Upper lobe of left lung (tissue), 6 donors: ENCODE measurements around the gene CD1B. TPM values are rescaled to one million over a fixed set of nuclear protein-coding genes. Genes with fewer than 3 reads are reported as not detected.
A peak's percentile ranks its signal among the peaks of the same experiment; 100 is the strongest.
"Not testable (repeated sequence)": the region's sequence is repeated elsewhere in the genome, so short reads cannot be mapped to it uniquely, and the experiment has no call there.

ENCODE experiments used
- ATAC-seq, 2 donors: fragments of 200-7000 bp; cut with Tn5 transposase; one replicate each; pipeline ENCODE4 v1.9.1; 2022; ENCODE audit warnings: mild to moderate bottlenecking in 2 of 2, moderate library complexity in 2 of 2; ENCODE audit not compliant: low FRiP score in 2 of 2
- DNase-seq, 2 donors: peaks; one replicate each; pipeline ENCODE4 v3.0.0-alpha.2; 2019 to 2020
- H3K27ac ChIP-seq, 4 donors: fragments of 200-600 bp; sonication (generic); one replicate each; pipeline ENCODE4 v1.5.1; 2016 to 2019
- H3K27me3 ChIP-seq, 4 donors: fragments of 200-600 bp; sonication (generic); one replicate each; pipeline ENCODE4 v1.5.1; 2017 to 2019
- H3K36me3 ChIP-seq, 4 donors: fragments of 200-600 bp; sonication (generic); one replicate each; pipeline ENCODE4 v1.5.1; 2016 to 2019
- H3K4me1 ChIP-seq, 4 donors: fragments of 200-600 bp; sonication (generic); one replicate each; pipeline ENCODE4 v1.5.1; 2018 to 2019
- H3K4me3 ChIP-seq, 4 donors: fragments of 200-600 bp; sonication (generic); one replicate each; pipeline ENCODE4 v1.5.1; 2017 to 2019; ENCODE audit warnings: mild to moderate bottlenecking in 2 of 4, moderate library complexity in 1 of 4
- H3K9me3 ChIP-seq, 4 donors: fragments of 200-600 bp; sonication (generic); one replicate each; pipeline ENCODE4 v1.5.1; 2018 to 2019
- EP300 ChIP-seq, 4 donors: sonication (generic); formaldehyde crosslinking; IDR thresholded peaks; one replicate each; pipeline ENCODE4 v1.5.1; 2017; ENCODE audit warnings: antibody characterized with exemption in 4 of 4, control low read depth in 2 of 4
- POLR2A ChIP-seq, 4 donors: fragments of 450-650 bp; IDR thresholded peaks; one replicate each; pipeline ENCODE4 v1.5.1; 2016 to 2017; ENCODE audit warnings: antibody characterized with exemption in 4 of 4, mild to moderate bottlenecking in 2 of 4
- POLR2AphosphoS5 ChIP-seq, 2 donors: sonication (generic); formaldehyde crosslinking; IDR thresholded peaks; one replicate each; pipeline ENCODE4 v1.5.1; 2017; ENCODE audit warnings: antibody characterized with exemption in 2 of 2
- WGBS, 2 donors: methylation state at CpG; one replicate each; pipeline ENCODE4 v1.1.5; 2017 to 2018; 5-methylcytosine and 5-hydroxymethylcytosine counted together
- total RNA-seq, 6 donors: library from RNA; depleted of rRNA in 4 of 6; stranded (reverse); fragments of >200 nt in 4 of 6; gene quantifications; one replicate each; pipeline versions ENCODE4 v1.1.0 to v1.2.1, GENCODE V29; 2016 to 2021
- TF ChIP-seq, protein P1 (sequence below), 6 experiments: fragments of 450-650 bp in 4 of 6; fragments of 200-600 bp in 2 of 6; sonication (generic) in 2 of 6; IDR thresholded peaks; one replicate each; pipeline ENCODE4 v1.5.1; 2016 to 2019; ENCODE audit warnings: antibody characterized with exemption in 6 of 6
- donor health status: DM: no; HTN: no; CAD: no; lungs with moderate emphysema.
- donor health status: DM: no; HTN: yes; CAD: no; lungs with severe emphysema.

CD1B gene
- total RNA-seq, result under 1 TPM in 2 of 6 donors, not detected in 4; 0.17 to 0.26 TPM

DNA sequence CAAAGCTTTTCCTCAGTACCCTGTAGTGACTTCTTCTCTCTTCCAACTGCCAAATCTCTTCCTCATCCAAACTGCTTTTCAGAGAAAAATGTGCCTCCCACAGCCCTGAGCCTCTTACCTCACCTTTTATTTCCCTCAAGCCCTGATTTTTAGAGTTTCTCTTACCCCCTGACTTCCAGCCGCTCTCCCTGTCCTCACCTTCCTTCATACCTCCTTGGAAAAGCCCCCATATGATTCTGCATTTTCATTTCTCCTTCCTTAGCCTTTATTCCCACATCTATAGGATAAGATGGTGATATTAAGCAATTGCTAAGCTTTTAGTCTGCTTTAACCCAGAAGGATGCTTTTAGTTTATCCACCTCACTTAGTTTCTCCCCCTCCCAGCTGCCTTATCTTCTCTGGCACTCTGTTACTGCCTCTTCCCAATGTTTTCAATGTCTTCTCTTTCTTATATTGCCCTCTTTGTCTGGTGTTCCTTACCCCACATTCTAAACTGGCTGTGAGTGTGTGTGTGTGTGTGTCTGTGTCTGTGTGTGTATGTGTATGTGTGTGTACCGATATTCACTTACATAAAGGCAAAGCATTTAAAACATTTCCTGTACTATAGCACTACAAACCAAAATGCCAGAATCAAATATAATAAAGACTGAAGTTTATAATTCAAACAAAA lies at the start of gene CD1B:
Gene CD1B (minus strand): TSS at position 51 of the 670 bp plus-strand sequence. CDS start 108 bp downstream, outside the sequence.
- no peak within 1 kb of the TSS for H3K4me3 ChIP-seq
- H3K9me3 ChIP-seq, result no peaks in the 10 kb centered on the region
- 80 to 83% methylated on average over 2 of the region's 2 CpGs for WGBS, 2 donors
- TF ChIP-seq POLR2A (IDR thresholded peaks at IDR 0.05) (no peak), POLR2AphosphoS5 (IDR thresholded peaks at IDR 0.05) (no peak), EP300 (IDR thresholded peaks at IDR 0.05) (no peak)
- TF ChIP-seq, protein P1, sequence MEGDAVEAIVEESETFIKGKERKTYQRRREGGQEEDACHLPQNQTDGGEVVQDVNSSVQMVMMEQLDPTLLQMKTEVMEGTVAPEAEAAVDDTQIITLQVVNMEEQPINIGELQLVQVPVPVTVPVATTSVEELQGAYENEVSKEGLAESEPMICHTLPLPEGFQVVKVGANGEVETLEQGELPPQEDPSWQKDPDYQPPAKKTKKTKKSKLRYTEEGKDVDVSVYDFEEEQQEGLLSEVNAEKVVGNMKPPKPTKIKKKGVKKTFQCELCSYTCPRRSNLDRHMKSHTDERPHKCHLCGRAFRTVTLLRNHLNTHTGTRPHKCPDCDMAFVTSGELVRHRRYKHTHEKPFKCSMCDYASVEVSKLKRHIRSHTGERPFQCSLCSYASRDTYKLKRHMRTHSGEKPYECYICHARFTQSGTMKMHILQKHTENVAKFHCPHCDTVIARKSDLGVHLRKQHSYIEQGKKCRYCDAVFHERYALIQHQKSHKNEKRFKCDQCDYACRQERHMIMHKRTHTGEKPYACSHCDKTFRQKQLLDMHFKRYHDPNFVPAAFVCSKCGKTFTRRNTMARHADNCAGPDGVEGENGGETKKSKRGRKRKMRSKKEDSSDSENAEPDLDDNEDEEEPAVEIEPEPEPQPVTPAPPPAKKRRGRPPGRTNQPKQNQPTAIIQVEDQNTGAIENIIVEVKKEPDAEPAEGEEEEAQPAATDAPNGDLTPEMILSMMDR (IDR thresholded peaks at IDR 0.05), result no peak
- no peak within 1 kb of the TSS for H3K27ac ChIP-seq
- H3K36me3 ChIP-seq, result no peaks in the 10 kb centered on the region
- H3K27me3 ChIP-seq, result no peaks in the 10 kb centered on the region
- H3K4me1 ChIP-seq, result no peaks in the 10 kb centered on the region
- ATAC-seq (no peak), DNase-seq (no peak)

DNA sequence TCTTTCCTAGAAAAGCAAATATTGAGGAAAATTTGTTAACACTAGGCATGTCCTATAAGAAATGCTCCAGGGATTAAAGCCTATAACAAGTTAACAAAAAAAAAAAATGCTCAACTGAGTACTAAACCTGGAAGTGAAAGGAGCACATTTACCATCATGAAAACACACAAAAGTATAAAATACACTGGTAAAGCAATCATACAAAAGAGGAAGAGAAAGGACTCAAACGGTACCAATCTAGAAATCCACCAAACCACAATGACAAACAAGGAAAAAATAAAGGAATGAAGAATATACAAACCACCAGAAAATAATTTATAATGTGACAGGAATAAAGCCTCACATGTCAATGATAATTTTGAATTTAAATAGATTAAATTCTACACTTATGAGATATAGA lies 43.5 kb upstream of the CD1B start:
- DNase-seq (no peak), ATAC-seq (no peak)
- Histone ChIP-seq H3K27ac (no peak overlapping the region), H3K4me3 (no peak overlapping the region), H3K27me3 (no peaks in the 10 kb centered on the region), H3K4me1 (no peaks in the 10 kb centered on the region), H3K9me3 (peaks cover 0 to 26% (median 2%) of the 10 kb centered on the region in 4 donors), H3K36me3 (no peaks in the 10 kb centered on the region)
- TF ChIP-seq, protein P1 (IDR thresholded peaks at IDR 0.05), result no peak
- TF ChIP-seq EP300 (IDR thresholded peaks at IDR 0.05) (no peak), POLR2AphosphoS5 (IDR thresholded peaks at IDR 0.05) (no peak), POLR2A (IDR thresholded peaks at IDR 0.05) (no peak)
- WGBS, 2 donors, result 55 to 61% methylated on average over 1 of the region's 1 CpG

DNA sequence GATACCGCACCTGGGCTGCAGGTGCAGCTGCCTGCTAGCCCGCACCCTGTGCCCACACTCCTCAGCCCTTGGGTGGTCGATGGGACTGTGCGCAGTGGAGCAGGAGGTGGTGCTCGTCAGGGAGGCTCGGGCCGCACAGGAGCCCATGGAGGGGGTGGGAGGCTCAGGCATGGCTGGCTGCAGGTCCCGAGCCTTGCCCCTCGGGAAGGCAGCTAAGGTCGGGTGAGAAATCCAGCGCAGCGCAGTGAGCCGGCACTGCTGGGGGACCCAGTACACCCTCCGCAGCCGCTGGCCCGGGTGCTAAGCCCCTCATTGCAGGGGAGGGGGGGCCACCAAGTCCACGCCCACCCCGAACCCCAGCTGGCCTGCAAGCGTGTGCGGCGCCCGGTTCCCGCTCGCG lies 42.8 kb upstream of the CD1B start:
- peaks cover 0 to 26% (median 2%) of the 10 kb centered on the region in 4 donors for H3K9me3 ChIP-seq
- DNase-seq, result peak in 1 of 2 donors; percentile 62
- not testable (repeated sequence) for H3K27ac ChIP-seq, H3K36me3 ChIP-seq, H3K27me3 ChIP-seq, H3K4me3 ChIP-seq, ATAC-seq, H3K4me1 ChIP-seq
- 94 to 100% methylated on average over 1 to 25 of the region's 25 CpGs for WGBS, 2 donors

DNA sequence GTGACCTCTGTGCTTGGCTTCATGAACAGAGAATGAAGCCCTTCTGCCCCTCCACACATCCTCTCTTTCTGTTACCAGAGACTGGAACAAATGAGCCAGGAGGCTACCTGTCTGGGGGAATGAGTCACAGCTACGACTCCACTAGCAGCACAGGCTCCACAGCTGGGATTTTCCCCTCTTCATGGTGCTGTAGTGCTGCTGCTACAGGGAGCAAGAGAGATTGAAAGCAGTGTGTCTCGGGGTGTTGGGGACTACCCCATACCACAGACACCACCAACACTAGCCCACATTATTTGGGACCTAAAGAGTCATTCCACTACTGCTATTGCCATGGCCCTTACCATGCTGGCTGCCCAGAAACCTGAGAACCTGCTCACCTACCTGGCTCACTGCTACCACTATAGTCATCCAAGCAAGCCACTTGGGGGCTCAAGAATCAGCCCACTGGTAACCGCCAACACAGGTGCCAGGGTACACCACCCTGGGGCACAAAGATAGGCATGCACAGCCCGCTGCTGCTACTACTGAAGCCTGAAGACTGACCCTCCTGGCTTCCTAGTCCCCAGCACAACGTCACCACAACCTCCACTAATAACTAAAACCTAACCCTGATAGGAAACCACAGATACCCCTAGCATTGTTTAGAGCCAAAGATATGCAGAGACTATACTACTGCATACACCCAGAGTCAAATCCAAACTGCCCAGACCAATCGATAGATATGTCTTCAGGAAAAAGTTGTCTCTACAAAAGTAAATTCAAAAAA lies 40.0 kb upstream of the CD1B start:
- no peak for ATAC-seq
- no peaks in the 10 kb centered on the region for H3K36me3 ChIP-seq
- H3K4me3 ChIP-seq, result no peak overlapping the region
- H3K4me1 ChIP-seq, result no peaks in the 10 kb centered on the region
- DNase-seq, result no peak
- no peaks in the 10 kb centered on the region for H3K27me3 ChIP-seq
- H3K27ac ChIP-seq, result no peak overlapping the region
- no peak for TF ChIP-seq POLR2AphosphoS5 (IDR thresholded peaks at IDR 0.05)
- no peak for TF ChIP-seq EP300 (IDR thresholded peaks at IDR 0.05)
- no peak for TF ChIP-seq POLR2A (IDR thresholded peaks at IDR 0.05)
- TF ChIP-seq, protein P1 (IDR thresholded peaks at IDR 0.05), result no peak
- 74 to 78% methylated on average over 4 to 6 of the region's 6 CpGs for WGBS, 2 donors
- H3K9me3 ChIP-seq, result peaks cover 0 to 26% (median 2%) of the 10 kb centered on the region in 4 donors

DNA sequence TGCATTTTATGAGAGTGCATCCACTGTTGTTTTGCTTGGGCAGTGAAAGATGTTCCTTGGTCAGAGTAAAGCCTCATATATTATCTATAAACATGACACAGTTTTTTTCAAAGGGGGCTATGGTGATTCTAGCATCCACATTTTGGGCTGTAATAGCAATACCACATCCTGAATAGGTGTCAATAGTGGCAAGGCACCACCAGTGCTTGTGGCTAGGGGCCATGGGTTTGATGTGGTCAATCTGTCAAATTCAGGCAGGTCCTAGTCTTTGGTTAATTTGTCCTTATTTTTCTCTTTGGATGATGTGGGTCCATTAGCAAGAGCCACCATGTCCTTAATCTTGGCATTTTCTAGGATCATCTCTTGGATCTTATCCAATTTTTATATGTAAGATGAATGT lies 35.5 kb upstream of the CD1B start:
- H3K36me3 ChIP-seq, result no peaks in the 10 kb centered on the region
- no peak overlapping the region for H3K27ac ChIP-seq
- no peaks in the 10 kb centered on the region for H3K4me1 ChIP-seq
- DNase-seq (no peak), ATAC-seq (no peak)
- peaks cover 0 to 9% (median 2%) of the 10 kb centered on the region in 4 donors for H3K9me3 ChIP-seq
- no peak overlapping the region for H3K4me3 ChIP-seq
- no peak for TF ChIP-seq POLR2AphosphoS5 (IDR thresholded peaks at IDR 0.05)
- TF ChIP-seq EP300 (IDR thresholded peaks at IDR 0.05), result no peak
- no peak for TF ChIP-seq POLR2A (IDR thresholded peaks at IDR 0.05)
- TF ChIP-seq, protein P1 (IDR thresholded peaks at IDR 0.05), result no peak
- H3K27me3 ChIP-seq, result no peaks in the 10 kb centered on the region
